Fibroblast of pulmonary artery (primary cell): ENCODE results near the gene BABAM2.

ENCODE experiments used
- DNase-seq: peaks from one replicate; pipeline ENCODE4 v3.0.0-alpha.2; 2010; ENCODE audit warnings: low read depth
- H3K4me3 ChIP-seq: replicated peaks from 2 replicates; pipeline ENCODE4 v1.5.1; 2011; ENCODE audit warnings: low read depth, mild to moderate bottlenecking, control low read depth, low read length, moderate library complexity
- TF ChIP-seq, protein P1 (sequence below): IDR thresholded peaks from 2 replicates; pipeline ENCODE4 v1.5.1; 2011; ENCODE audit warnings: mild to moderate bottlenecking, control low read depth, low read length, inconsistent platforms; ENCODE audit errors: missing control alignments

Gene BABAM2

DNA sequence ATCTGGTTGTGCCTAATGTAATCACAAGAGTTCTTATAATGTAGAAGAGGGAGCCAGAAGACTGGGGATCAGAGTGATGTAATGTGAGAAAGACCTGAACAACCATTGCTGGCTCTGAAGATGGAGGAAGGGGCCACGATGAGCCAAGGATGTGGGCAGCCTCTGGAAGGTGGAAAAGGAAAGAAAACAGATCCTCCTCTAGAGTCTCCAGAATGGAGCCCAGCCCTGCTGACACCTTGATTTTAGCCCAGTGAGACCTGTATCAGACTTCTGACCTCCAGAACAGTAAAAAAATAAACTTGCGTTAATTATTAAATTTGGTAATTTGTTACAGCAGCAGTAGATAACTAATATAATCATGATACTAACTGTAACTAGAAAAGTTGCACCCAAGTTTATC lies 3.4 kb upstream of the BABAM2 start:
- no peak for DNase-seq
- TF ChIP-seq, protein P1, sequence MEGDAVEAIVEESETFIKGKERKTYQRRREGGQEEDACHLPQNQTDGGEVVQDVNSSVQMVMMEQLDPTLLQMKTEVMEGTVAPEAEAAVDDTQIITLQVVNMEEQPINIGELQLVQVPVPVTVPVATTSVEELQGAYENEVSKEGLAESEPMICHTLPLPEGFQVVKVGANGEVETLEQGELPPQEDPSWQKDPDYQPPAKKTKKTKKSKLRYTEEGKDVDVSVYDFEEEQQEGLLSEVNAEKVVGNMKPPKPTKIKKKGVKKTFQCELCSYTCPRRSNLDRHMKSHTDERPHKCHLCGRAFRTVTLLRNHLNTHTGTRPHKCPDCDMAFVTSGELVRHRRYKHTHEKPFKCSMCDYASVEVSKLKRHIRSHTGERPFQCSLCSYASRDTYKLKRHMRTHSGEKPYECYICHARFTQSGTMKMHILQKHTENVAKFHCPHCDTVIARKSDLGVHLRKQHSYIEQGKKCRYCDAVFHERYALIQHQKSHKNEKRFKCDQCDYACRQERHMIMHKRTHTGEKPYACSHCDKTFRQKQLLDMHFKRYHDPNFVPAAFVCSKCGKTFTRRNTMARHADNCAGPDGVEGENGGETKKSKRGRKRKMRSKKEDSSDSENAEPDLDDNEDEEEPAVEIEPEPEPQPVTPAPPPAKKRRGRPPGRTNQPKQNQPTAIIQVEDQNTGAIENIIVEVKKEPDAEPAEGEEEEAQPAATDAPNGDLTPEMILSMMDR: no peak
- no peak overlapping the region for H3K4me3 ChIP-seq

GRCh38 chr2:27887830-27888229 lies 2.7 kb upstream of the BABAM2 start:
- TF ChIP-seq, protein P1: no peak
- no peak for DNase-seq
- no peak overlapping the region for H3K4me3 ChIP-seq

DNA sequence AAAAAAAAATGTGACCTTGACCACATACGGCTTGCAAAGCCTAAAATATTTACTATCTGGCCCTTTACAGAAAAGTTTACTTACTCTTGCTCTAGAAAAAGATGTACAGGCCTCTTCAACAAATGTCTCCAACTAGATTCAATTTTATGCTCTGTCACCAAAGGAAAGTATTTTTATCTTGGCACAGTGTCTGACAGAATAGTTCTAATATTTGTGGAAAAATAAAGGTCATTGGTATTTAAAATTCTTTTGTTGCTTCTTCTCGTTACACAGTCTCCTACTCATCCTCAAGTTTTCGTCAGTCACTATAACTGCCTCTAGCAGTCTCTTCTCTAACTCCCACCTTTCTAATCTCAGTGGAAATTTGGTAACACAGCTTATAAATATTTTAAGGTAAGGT lies 1.7 kb upstream of the BABAM2 start:
- H3K4me3 ChIP-seq: no peak overlapping the region
- peak; percentile 25 for DNase-seq
- TF ChIP-seq, protein P1: no peak

DNA sequence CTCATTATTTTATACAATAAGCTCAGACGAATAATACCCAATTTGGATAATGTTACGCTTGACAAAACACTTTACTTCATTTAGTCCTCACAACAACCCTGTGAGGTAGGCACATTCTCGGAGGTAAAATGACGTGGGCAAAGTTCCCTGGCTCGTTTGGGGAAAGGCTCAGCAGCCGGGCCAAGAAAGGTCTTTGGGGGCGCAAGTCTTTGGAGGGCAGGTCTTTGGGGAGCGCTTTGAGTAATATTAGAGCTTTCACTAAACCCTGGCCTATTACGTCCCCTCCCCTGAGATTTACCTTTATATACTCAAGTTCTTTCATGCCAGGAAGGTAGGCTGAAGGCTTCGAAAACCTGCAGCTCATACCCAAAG lies 769 bp upstream of the BABAM2 start:
- H3K4me3 ChIP-seq: peak overlapping the region; percentile 79
- DNase-seq: peak; percentile 29
- TF ChIP-seq, protein P1: no peak

GRCh38 chr2:27890924-27891672 lies 569 bp downstream of the BABAM2 start:
- TF ChIP-seq, protein P1: no peak
- DNase-seq: peak; percentile 96
- H3K4me3 ChIP-seq: peak overlapping the region; percentile 79

- TF ChIP-seq, protein P1: no peak
- peak; percentile 28 for DNase-seq
- H3K4me3 ChIP-seq: peak overlapping the region; percentile 79
Measured at GRCh38 chr2:27891673-27892105, 1.2 kb downstream of the BABAM2 start.

DNA sequence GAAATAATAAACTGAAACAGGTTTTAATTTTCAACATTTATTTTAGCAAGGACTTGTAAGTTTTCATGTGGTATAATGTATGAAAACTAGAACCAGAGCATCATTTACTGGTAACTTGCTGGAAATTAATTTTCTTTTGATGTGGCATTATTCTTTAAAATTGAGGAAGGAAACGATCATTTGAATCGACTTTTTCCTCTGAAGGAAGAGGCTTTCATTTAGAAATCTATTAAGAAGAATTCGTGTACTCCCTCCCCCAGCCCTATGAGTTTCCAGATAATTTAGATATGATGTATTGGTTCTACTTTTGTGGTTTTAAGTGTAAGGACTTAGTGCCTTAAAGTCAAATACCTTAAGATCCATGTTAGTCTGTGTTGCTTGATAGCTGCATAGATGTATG lies 2.5 kb downstream of the BABAM2 start:
- no peak for DNase-seq
- TF ChIP-seq, protein P1: no peak
- H3K4me3 ChIP-seq: no peak overlapping the region
